Measurements from ENCODE around the gene FAM98B.

DNA sequence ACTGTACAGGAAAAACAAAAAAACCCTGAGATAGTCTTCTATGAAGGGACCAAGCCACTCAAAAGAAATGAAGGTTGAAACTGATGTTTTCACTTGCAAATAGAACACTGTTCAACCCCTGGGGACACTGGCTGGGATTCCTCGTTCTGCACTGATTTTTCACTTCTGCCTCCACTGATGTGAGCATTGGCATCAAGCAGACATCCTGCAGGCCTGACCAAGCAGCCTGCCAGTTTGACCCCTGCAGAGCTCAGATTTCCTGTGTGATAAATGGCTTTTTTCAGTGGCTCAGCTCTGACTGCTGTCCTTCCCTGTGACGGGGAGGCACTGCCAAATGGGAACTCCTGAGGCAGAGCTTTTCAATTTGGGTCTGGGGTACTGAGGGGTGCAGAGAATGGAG, 60.7 kb downstream of the FAM98B start:
- TF ChIP-seq POLR2A (IDR thresholded peaks at IDR 0.05; ENCODE audit: low read depth, low read length) (no peak), POLR2AphosphoS5 (IDR thresholded peaks at IDR 0.05; ENCODE audit: low read depth, low read length) (no peak)

Data from GM12891 (cell line).